Subcutaneous adipose tissue (tissue), 4 donors: ENCODE results near the gene FASN. TPM values are rescaled to one million over a fixed set of nuclear protein-coding genes. Genes with fewer than 3 reads are reported as not detected.

ENCODE experiments used
- total RNA-seq, 4 donors: library from RNA; depleted of rRNA; stranded (reverse); fragments of >200 nt; gene quantifications; one replicate each; pipeline ENCODE4 v1.1.0, GENCODE V29; 2016
- TF ChIP-seq, protein P1 (sequence below): fragments of 450-650 bp; IDR thresholded peaks from one replicate; pipeline ENCODE4 v1.5.1; 2016; ENCODE audit warnings: low read depth, mild to moderate bottlenecking, control low read depth, antibody characterized with exemption, moderate library complexity

The FASN gene
- total RNA-seq, 4 donors from 2014 or later, result 148 to 4,879 (median 378) TPM

DNA sequence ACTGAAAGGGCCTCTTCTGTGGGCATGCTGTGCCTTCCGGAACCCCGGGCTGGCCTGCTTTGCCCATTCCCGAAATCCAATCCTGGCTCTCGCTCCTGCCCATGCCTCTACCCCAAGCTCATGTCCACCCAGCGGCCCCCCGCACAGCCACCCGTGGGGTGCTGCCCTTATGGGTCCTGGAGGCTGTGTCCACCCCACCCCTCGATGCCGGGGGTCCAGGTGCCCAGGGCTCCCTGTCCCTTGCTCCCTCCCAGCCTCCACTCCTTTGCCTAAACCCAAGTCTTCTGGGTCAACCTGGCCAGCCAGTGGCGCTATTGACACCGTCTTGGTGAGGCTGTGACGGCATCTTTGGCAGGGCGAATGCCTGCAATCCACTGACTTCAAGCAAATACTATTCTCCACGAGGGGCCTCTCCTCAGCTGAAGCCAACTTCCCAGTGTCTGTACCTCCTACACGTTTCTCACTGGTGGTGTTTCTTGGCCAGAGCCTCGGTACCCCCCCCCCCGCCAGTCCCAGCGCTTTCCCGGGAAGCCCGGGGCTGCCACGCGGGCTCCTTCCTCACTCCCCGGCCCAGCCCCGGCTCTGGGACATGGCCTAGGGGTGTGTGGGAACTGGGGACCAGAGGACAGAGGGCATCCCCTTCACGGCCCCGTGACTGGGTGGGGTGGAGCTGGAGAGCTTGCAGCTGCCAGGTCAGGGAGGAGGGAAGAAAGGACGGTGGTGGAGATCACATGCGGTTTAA is 20.2 kb downstream of the FASN start:
- TF ChIP-seq, protein P1, sequence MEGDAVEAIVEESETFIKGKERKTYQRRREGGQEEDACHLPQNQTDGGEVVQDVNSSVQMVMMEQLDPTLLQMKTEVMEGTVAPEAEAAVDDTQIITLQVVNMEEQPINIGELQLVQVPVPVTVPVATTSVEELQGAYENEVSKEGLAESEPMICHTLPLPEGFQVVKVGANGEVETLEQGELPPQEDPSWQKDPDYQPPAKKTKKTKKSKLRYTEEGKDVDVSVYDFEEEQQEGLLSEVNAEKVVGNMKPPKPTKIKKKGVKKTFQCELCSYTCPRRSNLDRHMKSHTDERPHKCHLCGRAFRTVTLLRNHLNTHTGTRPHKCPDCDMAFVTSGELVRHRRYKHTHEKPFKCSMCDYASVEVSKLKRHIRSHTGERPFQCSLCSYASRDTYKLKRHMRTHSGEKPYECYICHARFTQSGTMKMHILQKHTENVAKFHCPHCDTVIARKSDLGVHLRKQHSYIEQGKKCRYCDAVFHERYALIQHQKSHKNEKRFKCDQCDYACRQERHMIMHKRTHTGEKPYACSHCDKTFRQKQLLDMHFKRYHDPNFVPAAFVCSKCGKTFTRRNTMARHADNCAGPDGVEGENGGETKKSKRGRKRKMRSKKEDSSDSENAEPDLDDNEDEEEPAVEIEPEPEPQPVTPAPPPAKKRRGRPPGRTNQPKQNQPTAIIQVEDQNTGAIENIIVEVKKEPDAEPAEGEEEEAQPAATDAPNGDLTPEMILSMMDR, result no peak

DNA sequence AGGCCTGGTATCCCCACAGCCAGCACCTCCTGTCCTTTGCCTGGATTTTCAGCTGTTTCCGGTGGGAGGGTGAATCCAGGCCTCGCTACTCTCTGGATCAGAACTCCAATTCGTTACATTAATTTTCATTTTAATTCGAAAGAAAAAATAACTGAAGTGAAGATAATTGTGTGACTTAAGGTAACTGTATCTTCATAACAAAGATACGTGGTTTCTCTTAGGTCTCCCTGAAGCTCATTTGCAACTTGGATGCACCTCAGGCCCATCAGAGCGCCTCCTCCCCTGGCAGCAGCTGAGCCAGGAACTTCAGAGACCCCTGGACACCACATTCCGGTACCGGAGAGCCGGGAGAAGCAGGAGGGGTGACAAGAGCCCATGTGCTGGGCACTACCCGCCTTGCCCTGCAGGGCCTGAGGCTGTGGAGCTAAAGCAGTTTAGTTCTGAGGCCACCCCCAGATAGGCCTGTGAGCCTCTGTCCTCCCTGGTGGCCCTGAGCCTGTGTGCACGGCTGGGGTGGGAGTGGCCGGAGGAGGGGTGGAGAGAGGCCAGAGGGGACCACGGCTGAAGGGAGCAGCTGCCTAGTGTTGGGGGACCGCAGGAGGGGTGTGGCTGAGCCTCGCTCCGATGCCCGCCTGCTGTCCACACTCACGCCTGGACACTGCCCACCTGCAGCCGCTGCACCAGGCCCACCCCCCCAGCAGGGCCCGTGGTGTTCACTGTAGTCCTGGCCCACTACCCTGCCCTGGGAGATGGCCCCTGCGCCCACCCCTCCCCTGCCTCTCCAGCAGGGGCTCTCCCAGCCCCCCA is 21.0 kb downstream of the FASN start:
- TF ChIP-seq, protein P1, result no peak

- TF ChIP-seq, protein P1, result no peak
Observed at GRCh38 chr17:82076018-82076784, 21.8 kb downstream of the FASN start.

DNA sequence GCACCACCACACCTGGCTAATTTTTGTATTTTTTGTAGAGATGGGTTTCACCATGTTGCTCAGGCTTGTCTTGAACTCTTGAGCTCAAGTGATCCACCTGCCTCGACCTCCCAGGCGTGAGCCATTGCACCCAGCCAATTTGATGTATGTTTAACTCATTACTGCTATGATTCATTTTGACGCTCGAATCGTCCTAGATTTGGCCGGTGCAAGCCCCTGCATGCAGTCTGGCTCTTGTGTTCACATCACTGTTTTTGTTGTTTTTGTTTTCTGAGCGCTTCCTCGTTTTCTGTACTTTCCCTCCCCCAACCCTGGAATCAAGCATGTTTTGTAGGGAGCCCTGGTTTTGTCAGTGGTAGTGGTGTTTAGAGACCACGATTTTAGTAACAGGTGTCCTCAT is 24.6 kb downstream of the FASN start:
- TF ChIP-seq, protein P1, result no peak

DNA sequence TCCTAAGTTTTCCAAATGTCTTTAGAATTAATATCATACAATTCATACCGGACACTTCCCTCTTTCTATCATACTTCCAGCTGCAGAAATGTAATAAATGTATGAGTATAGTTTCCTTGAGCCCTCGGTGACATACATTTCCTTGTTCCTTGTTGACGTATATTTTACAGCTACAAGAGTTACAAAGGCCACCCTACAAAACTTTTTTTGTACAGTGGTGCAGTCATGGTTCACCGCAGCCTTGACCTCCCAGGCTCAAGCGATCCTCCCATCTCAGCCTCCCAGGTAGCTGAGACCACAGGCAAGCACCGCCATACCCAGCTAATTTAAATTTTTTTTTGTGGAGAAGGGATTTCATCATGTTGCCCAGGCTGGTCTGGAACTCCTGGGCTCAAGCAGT is 25.2 kb downstream of the FASN start:
- TF ChIP-seq, protein P1, result no peak

DNA sequence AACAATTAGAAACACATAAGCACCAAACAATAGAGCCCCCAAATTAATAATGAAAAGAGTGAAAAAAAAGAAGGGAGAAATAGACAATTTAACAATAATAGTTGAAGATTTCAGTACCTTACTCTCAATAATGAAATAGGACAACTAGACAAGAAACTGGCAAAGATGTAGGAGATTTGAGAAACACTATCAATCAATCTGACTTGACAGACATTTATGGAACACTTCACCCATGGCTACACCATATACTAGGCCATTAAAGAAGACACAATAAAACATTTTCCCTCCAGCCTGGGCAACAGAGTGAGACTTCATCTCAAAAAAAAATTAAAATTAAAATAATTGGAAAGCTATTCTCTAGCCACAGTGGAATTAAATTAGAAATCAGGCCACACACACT is 27.4 kb downstream of the FASN start:
- TF ChIP-seq, protein P1, result no peak
